Right atrium auricular region (tissue), 2 donors: ENCODE results near the gene NRF1. TPM values are rescaled to one million over a fixed set of nuclear protein-coding genes. Genes with fewer than 3 reads are reported as not detected.

Experiments
- DNase-seq: peaks from one replicate; pipeline ENCODE4 v3.0.0-alpha.2; 2019; ENCODE audit warnings: low spot score
- H3K27ac ChIP-seq, 2 donors: fragments of 200-600 bp; sonication (generic); 1 replicate in 1 of 2; 2 replicates in 1 of 2; pipeline ENCODE4 v1.5.1; 2016 to 2019
- H3K27me3 ChIP-seq, 2 donors: fragments of 200-600 bp; sonication (generic); one replicate each; pipeline versions ENCODE4 v1.5.1 to v1.6.0; 2017 to 2019
- H3K36me3 ChIP-seq: fragments of 200-600 bp; sonication (generic); one replicate; pipeline ENCODE4 v1.5.1; 2016
- H3K4me1 ChIP-seq, 2 donors: fragments of 200-600 bp; sonication (generic); one replicate each; pipeline versions ENCODE4 v1.5.1 to v1.6.0; 2017 to 2019
- H3K4me3 ChIP-seq, 2 donors: fragments of 200-600 bp; sonication (generic); 1 replicate in 1 of 2; 2 replicates in 1 of 2; pipeline ENCODE4 v1.5.1; 2017 to 2019; ENCODE audit warnings: mild to moderate bottlenecking in 1 of 2, moderate library complexity in 1 of 2
- H3K9me3 ChIP-seq, 2 donors: fragments of 200-600 bp; sonication (generic); one replicate each; pipeline ENCODE4 v1.5.1; 2019
- total RNA-seq, 2 donors: library from RNA; depleted of rRNA; stranded (reverse); fragments of >200 nt; gene quantifications; one replicate each; pipeline ENCODE4 v1.1.0, GENCODE V29; 2016
- TF ChIP-seq, protein P1 (sequence below), 2 donors: fragments of 200-600 bp; sonication (generic); IDR thresholded peaks; one replicate each; pipeline ENCODE4 v1.5.1; 2019; ENCODE audit warnings: antibody characterized with exemption in 2 of 2

Gene NRF1
- total RNA-seq, 2 donors from 2014 or later = 14.9 to 21.2 TPM

- no peak for DNase-seq
- no peaks in the 10 kb centered on the region for H3K9me3 ChIP-seq
- H3K27me3 ChIP-seq = no peaks in the 10 kb centered on the region
- no peaks in the 10 kb centered on the region for H3K36me3 ChIP-seq
- TF ChIP-seq, protein P1, sequence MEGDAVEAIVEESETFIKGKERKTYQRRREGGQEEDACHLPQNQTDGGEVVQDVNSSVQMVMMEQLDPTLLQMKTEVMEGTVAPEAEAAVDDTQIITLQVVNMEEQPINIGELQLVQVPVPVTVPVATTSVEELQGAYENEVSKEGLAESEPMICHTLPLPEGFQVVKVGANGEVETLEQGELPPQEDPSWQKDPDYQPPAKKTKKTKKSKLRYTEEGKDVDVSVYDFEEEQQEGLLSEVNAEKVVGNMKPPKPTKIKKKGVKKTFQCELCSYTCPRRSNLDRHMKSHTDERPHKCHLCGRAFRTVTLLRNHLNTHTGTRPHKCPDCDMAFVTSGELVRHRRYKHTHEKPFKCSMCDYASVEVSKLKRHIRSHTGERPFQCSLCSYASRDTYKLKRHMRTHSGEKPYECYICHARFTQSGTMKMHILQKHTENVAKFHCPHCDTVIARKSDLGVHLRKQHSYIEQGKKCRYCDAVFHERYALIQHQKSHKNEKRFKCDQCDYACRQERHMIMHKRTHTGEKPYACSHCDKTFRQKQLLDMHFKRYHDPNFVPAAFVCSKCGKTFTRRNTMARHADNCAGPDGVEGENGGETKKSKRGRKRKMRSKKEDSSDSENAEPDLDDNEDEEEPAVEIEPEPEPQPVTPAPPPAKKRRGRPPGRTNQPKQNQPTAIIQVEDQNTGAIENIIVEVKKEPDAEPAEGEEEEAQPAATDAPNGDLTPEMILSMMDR (IDR thresholded peaks at IDR 0.05) = no peak
- H3K27ac ChIP-seq = no peak overlapping the region
- H3K4me1 ChIP-seq = no peaks in the 10 kb centered on the region
- H3K4me3 ChIP-seq = no peak overlapping the region
Measured at GRCh38 chr7:129762387-129762969, 151.0 kb downstream of the NRF1 start.

GRCh38 chr7:129764247-129765084 lies 152.9 kb downstream of the NRF1 start:
- H3K4me1 ChIP-seq = no peaks in the 10 kb centered on the region
- no peaks in the 10 kb centered on the region for H3K36me3 ChIP-seq
- no peak overlapping the region for H3K4me3 ChIP-seq
- no peak overlapping the region for H3K27ac ChIP-seq
- DNase-seq = no peak
- H3K27me3 ChIP-seq = no peaks in the 10 kb centered on the region
- no peaks in the 10 kb centered on the region for H3K9me3 ChIP-seq
- TF ChIP-seq, protein P1 (IDR thresholded peaks at IDR 0.05) = no peak

DNA sequence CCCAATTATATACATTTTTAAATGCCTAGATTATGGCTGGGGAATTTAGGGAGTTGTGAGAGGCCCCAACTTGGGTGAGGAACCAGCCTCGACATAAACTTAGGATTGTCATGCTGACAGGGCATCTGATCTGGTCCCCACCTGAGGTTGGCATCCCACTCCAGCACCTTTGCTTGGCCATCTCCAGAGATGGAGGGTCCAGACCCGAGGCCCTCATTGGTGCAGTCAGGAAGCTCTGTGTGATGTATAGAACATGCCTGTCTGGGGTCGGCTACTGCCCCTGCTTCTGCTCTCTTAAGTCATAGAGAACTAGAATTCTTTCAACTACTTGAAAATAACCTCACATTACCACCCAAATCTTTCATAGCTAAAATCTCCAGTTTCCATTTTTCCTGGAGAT lies 153.8 kb downstream of the NRF1 start:
- TF ChIP-seq, protein P1 (IDR thresholded peaks at IDR 0.05) = no peak

DNA sequence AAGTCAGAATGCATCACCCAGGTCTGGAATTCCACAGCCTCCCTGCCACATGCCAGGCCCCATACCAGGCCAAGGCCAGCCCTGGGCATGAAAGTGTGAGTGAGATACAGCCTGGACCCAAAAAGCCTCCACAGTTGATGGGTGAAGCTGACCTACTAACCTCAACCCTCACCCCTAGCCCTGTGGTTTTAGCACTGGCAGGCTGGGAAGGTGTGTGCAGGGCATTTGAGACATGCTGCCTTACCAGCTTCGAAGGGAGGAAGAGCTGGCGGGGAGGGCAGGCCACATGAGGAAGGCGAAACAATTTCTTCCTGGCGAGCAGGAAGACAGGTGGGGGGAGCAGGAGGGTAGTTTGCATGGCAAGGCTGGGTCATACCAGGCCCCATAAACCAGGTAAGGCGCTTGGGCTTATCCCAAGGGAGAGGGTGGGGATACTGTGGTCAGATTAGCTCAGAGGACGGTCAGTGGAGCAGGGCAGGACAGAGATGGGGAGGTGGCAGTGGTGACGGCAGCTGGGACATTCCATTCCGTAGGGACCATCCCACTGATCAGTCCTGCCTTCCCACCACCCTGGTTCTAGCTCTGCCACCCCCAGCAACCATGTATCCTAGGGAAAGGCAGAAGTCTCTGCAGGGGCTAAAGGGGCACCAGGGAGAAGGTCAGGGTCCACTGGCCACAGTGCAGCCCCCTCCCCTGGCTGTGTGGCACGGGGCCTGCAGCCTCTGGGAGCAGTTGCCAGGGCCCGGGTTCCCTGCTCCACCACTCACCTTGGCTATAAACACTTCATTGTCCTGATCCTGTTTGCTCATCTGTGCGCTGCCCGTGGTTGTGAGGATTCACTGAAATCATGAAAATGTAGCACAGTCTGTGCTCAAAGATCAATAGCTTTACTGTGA lies 155.8 kb downstream of the NRF1 start:
- Histone ChIP-seq H3K9me3 (no peaks in the 10 kb centered on the region), H3K4me3 (no peak overlapping the region), H3K27me3 (no peaks in the 10 kb centered on the region), H3K36me3 (no peaks in the 10 kb centered on the region), H3K4me1 (no peaks in the 10 kb centered on the region), H3K27ac (no peak overlapping the region)
- TF ChIP-seq, protein P1 (IDR thresholded peaks at IDR 0.05) = no peak
- no peak for DNase-seq

More for the DNA sequence above, 153.8 kb downstream of the NRF1 start:
- Histone ChIP-seq H3K36me3 (no peaks in the 10 kb centered on the region), H3K27me3 (no peaks in the 10 kb centered on the region), H3K27ac (no peak overlapping the region), H3K4me1 (no peaks in the 10 kb centered on the region), H3K4me3 (no peak overlapping the region), H3K9me3 (no peaks in the 10 kb centered on the region)
- no peak for DNase-seq

DNA sequence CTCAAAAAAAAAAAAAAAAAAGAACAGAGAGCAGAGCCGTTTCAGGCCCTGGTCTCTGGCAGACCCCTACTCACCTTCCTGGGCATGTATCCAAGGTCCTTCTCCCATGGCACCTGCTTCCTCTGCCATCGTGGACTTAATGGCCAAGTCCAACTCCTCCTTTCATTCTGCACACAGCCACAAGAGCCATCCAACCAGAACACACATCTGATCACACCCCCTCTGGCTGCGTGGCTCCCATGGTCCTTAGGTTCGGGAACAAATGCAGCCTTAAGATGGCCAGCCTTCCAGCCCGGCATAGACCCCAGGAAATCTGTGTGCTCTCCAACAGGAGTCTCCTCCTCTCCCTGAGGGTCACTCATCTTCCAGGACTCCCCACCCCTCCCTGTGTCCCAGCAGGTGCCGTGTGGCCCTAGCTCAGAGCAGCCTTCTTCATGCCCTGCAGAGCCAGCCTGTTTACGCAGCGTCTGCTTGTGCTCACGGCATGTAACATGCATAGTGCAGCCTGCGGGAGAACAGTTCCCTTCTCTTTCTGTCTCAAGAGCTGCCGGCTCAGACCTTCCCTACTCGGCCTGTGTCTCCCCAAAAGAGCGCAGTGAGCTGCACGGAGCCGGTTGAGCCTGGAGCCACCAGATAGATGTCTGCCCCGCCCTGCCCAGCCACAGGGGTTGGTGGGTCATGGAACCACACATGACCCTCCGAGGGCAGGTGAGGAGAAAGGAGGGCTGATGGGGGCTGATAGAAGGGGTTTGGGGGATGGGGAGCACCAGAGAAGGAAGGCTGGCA lies 157.3 kb downstream of the NRF1 start:
- Histone ChIP-seq H3K27ac (no peak overlapping the region), H3K9me3 (no peaks in the 10 kb centered on the region), H3K36me3 (no peaks in the 10 kb centered on the region), H3K4me3 (no peak overlapping the region), H3K4me1 (no peaks in the 10 kb centered on the region), H3K27me3 (no peaks in the 10 kb centered on the region)
- no peak for DNase-seq
- TF ChIP-seq, protein P1 (IDR thresholded peaks at IDR 0.05) = no peak
